GM19238 (cell line): ENCODE measurements around the gene LKAAEAR1.

Source experiments
- DNase-seq: peaks from one replicate; pipeline ENCODE4 v3.0.0; 2011; ENCODE audit warnings: low spot score; ENCODE audit not compliant: insufficient read length

The LKAAEAR1 gene

GRCh38 chr20:64111841-64112641 lies 27.8 kb upstream of the LKAAEAR1 start:
- DNase-seq = no peak

GRCh38 chr20:64110411-64111068 lies 26.3 kb upstream of the LKAAEAR1 start:
- no peak for DNase-seq

GRCh38 chr20:64109831-64110391 lies 25.7 kb upstream of the LKAAEAR1 start:
- no peak for DNase-seq

GRCh38 chr20:64108731-64109681 lies 24.8 kb upstream of the LKAAEAR1 start:
- no peak for DNase-seq

GRCh38 chr20:64107736-64108457 lies 23.7 kb upstream of the LKAAEAR1 start:
- DNase-seq = no peak

- no peak for DNase-seq
Observed at GRCh38 chr20:64106981-64107735, 23.0 kb upstream of the LKAAEAR1 start, which contains the start of gene NPBWR2. TSS of gene NPBWR2 (minus strand) at chr20:64107565. CDS start at chr20:64106831, 734 bp downstream.

GRCh38 chr20:64106435-64106961 lies 22.3 kb upstream of the LKAAEAR1 start:
- DNase-seq = no peak

- no peak for DNase-seq
Observed at GRCh38 chr20:64105846-64106434, 21.7 kb upstream of the LKAAEAR1 start.

GRCh38 chr20:64104667-64105451 lies 20.7 kb upstream of the LKAAEAR1 start:
- no peak for DNase-seq

- DNase-seq = no peak
Observed at GRCh38 chr20:64103871-64104666, 19.9 kb upstream of the LKAAEAR1 start.

- DNase-seq = no peak
Observed at GRCh38 chr20:64102647-64103354, 18.6 kb upstream of the LKAAEAR1 start.

- peak; percentile 59 for DNase-seq
Observed at GRCh38 chr20:64101731-64102621, 17.8 kb upstream of the LKAAEAR1 start.

- no peak for DNase-seq
Observed at GRCh38 chr20:64100946-64101688, 16.9 kb upstream of the LKAAEAR1 start.

- DNase-seq = no peak
Observed at GRCh38 chr20:64100566-64100888, 16.3 kb upstream of the LKAAEAR1 start.

GRCh38 chr20:64099880-64100565 lies 15.8 kb upstream of the LKAAEAR1 start:
- no peak for DNase-seq
